CD14-positive monocyte (primary cell): Measurements from ENCODE around the gene ZNF20. TPM values are rescaled to one million over a fixed set of nuclear protein-coding genes. Genes with fewer than 3 reads are reported as not detected.

Experiments used
- DNase-seq, 3 donors: peaks; one replicate each; pipeline ENCODE4 v3.0.0-alpha.2; 2011 to 2022
- H2AFZ ChIP-seq: 2 replicates; pipeline ENCODE4 v1.6.0; 2012; ENCODE audit warnings: mild to moderate bottlenecking, low read depth, low read length, inconsistent platforms; ENCODE audit not compliant: insufficient read depth, poor library complexity, severe bottlenecking
- H3K27ac ChIP-seq, 2 donors: 1 replicate in 1 of 2; 2 replicates in 1 of 2; pipeline ENCODE4 v1.5.1; 2012 to 2013; ENCODE audit warnings: low read length in 2 of 2, control low read depth in 1 of 2, inconsistent platforms in 1 of 2, low read depth in 1 of 2, mild to moderate bottlenecking in 1 of 2
- H3K27me3 ChIP-seq, 2 donors: one replicate each; pipeline versions ENCODE4 v1.6.0 to v1.6.1; 2011 to 2013; ENCODE audit warnings: low read length in 2 of 2; ENCODE audit not compliant: control insufficient read depth in 2 of 2, insufficient read depth in 2 of 2
- H3K36me3 ChIP-seq, 2 donors: replicated peaks in 1 of 2; 1 replicate in 1 of 2; 2 replicates in 1 of 2; pipeline versions ENCODE4 v1.5.1 to v1.6.1; 2012 to 2013; ENCODE audit warnings: low read length in 2 of 2, control low read depth in 1 of 2, inconsistent platforms in 1 of 2, mild to moderate bottlenecking in 1 of 2; ENCODE audit not compliant: insufficient read depth in 2 of 2, control insufficient read depth in 1 of 2
- H3K4me1 ChIP-seq, 2 donors: 1 replicate in 1 of 2; 2 replicates in 1 of 2; pipeline versions ENCODE4 v1.5.1 to v1.6.1; 2012 to 2013; ENCODE audit warnings: low read length in 2 of 2, control low read depth in 1 of 2, inconsistent platforms in 1 of 2, mild to moderate bottlenecking in 1 of 2, moderate library complexity in 1 of 2; ENCODE audit not compliant: insufficient read depth in 2 of 2, control insufficient read depth in 1 of 2
- H3K4me2 ChIP-seq: replicated peaks from 2 replicates; pipeline ENCODE3; 2012; ENCODE audit warnings: low read length, moderate library complexity, mild to moderate bottlenecking; ENCODE audit not compliant: poor library complexity, severe bottlenecking; ENCODE audit errors: extremely low read depth
- H3K4me3 ChIP-seq, 3 experiments: fragments of 200-600 bp in 1 of 3; sonication (generic) in 1 of 3; replicated peaks in 1 of 3; 1 replicate in 2 of 3; 2 replicates in 1 of 3; pipeline ENCODE4 v1.5.1; 2011 to 2013; ENCODE audit warnings: low read length in 3 of 3, mild to moderate bottlenecking in 3 of 3, control low read depth in 2 of 3, low read depth in 2 of 3, inconsistent platforms in 1 of 3, moderate library complexity in 1 of 3
- H3K79me2 ChIP-seq: 2 replicates; pipeline ENCODE4 v1.6.0; 2012; ENCODE audit warnings: mild to moderate bottlenecking, control low read depth, inconsistent platforms, low read length, moderate library complexity; ENCODE audit not compliant: insufficient read depth
- H3K9ac ChIP-seq: 2 replicates; pipeline ENCODE4 v1.6.0; 2017; ENCODE audit warnings: low read length, mild to moderate bottlenecking; ENCODE audit not compliant: insufficient read depth, poor library complexity, severe bottlenecking
- H3K9me3 ChIP-seq, 2 donors: replicated peaks in 1 of 2; 1 replicate in 1 of 2; 2 replicates in 1 of 2; pipeline versions ENCODE4 v1.5.1 to v1.6.1; 2012 to 2013; ENCODE audit warnings: low read length in 2 of 2, control low read depth in 1 of 2; ENCODE audit not compliant: control insufficient read depth in 1 of 2, insufficient read depth in 1 of 2
- H4K20me1 ChIP-seq: 2 replicates; pipeline ENCODE4 v1.6.0; 2012; ENCODE audit warnings: mild to moderate bottlenecking, low read length, control low read depth, moderate library complexity; ENCODE audit not compliant: insufficient read depth
- H3K27ac Mint-ChIP-seq, 7 donors: one replicate each; pipeline ENCODE4 v1.8.0; 2020; ENCODE audit warnings: mild to moderate bottlenecking in 7 of 7, mixed read lengths in 7 of 7, moderate library complexity in 6 of 7, inconsistent platforms in 2 of 7
- H3K27me3 Mint-ChIP-seq, 3 donors: one replicate each; pipeline ENCODE4 v1.8.0; 2021 to 2022; ENCODE audit warnings: low read depth in 3 of 3, mild to moderate bottlenecking in 3 of 3, mixed read lengths in 3 of 3, moderate library complexity in 3 of 3, inconsistent platforms in 1 of 3
- H3K36me3 Mint-ChIP-seq, 2 donors: one replicate each; pipeline ENCODE4 v1.8.0; 2020; ENCODE audit warnings: mixed read lengths in 2 of 2, inconsistent platforms in 1 of 2, mild to moderate bottlenecking in 1 of 2
- H3K4me1 Mint-ChIP-seq: one replicate; pipeline ENCODE4 v1.8.0; 2020; ENCODE audit warnings: mild to moderate bottlenecking, mixed read lengths
- H3K4me3 Mint-ChIP-seq, 2 donors: one replicate each; pipeline ENCODE4 v1.8.0; 2020; ENCODE audit warnings: mild to moderate bottlenecking in 2 of 2, mixed read lengths in 2 of 2, moderate library complexity in 1 of 2
- H3K9me3 Mint-ChIP-seq, 7 donors: one replicate each; pipeline ENCODE4 v1.8.0; 2020 to 2022; ENCODE audit warnings: mixed read lengths in 7 of 7, mild to moderate bottlenecking in 6 of 7, moderate library complexity in 6 of 7, inconsistent platforms in 2 of 7
- WGBS: methylation state at CpG from one replicate; pipeline ENCODE4 v1.1.5; 2013; ENCODE audit warnings: missing lambda C conversion rate; ENCODE audit not compliant: insufficient coverage; 5-methylcytosine and 5-hydroxymethylcytosine counted together
- intact Hi-C, 2 donors: fragments of 100-400 bp; cut with micrococcal nuclease; formaldehyde crosslinking; loops; one replicate each; pipeline versions ENCODE4 v1.15.0 to v1.15.1; 2023
- polyA plus RNA-seq, 3 donors: library from polyadenylated mRNA; depleted of rRNA in 1 of 3; unstranded in 2 of 3; stranded (reverse) in 1 of 3; fragments of 300-500 nt in 2 of 3; fragments of >200 nt in 1 of 3; fragmentation: Illumina TruSeq in 2 of 3; gene quantifications; 1 replicate in 2 of 3; 2 replicates in 1 of 3; pipeline ENCODE4 v1.2.3, GENCODE V29; 2012 to 2021
- TF ChIP-seq, protein P1 (sequence below): fragments of 200-600 bp; IDR thresholded peaks from one replicate; pipeline ENCODE4 v1.8.0; 2022; ENCODE audit warnings: antibody characterized with exemption, mild to moderate bottlenecking

Gene ZNF20
- polyA plus RNA-seq, 3 donors, result 0.86 to 2.6 (median 1.3) TPM

DNA sequence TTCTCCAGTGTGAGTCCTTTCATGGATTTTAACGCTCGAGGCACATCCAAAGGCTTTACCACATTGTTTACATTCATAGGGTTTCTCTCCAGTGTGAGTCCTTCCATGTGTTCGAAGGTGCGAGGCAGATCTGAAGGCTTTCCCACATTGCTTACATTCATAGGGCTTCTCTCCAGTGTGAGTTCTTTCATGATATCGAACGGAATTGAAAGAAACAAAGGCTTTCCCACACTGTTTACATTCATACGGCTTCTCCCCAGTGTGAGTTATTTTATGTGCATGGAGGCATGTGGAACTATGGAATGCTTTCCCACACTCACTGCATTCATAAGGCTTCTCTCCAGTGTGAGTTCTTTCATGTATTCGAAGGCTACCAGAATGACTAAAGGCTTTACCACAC, 5.2 kb upstream of the ZNF20 start:
- intact Hi-C loops, result loop anchor here in 1 of 2 donors (10.0 kb wide), 1 partner anchor 351 kb away; the partner anchor contains the start of gene ZNF491
- H3K4me1 Mint-ChIP-seq, result peaks cover 11% of the 10 kb centered on the region
- peaks cover 7 to 25% of the 10 kb centered on the region in 2 donors for H3K36me3 ChIP-seq
- no peak overlapping the region for H3K4me3 ChIP-seq
- H2AFZ ChIP-seq, result no peak overlapping the region
- no peak overlapping the region for H3K4me3 Mint-ChIP-seq
- H3K27ac Mint-ChIP-seq, result no peak overlapping the region
- peaks cover 10 to 11% of the 10 kb centered on the region in 2 donors for H3K4me1 ChIP-seq
- 100% methylated on average over 2 of the region's 8 CpGs for WGBS
- peaks cover 23 to 43% (median 36%) of the 10 kb centered on the region in 7 donors for H3K9me3 Mint-ChIP-seq
- TF ChIP-seq, protein P1, sequence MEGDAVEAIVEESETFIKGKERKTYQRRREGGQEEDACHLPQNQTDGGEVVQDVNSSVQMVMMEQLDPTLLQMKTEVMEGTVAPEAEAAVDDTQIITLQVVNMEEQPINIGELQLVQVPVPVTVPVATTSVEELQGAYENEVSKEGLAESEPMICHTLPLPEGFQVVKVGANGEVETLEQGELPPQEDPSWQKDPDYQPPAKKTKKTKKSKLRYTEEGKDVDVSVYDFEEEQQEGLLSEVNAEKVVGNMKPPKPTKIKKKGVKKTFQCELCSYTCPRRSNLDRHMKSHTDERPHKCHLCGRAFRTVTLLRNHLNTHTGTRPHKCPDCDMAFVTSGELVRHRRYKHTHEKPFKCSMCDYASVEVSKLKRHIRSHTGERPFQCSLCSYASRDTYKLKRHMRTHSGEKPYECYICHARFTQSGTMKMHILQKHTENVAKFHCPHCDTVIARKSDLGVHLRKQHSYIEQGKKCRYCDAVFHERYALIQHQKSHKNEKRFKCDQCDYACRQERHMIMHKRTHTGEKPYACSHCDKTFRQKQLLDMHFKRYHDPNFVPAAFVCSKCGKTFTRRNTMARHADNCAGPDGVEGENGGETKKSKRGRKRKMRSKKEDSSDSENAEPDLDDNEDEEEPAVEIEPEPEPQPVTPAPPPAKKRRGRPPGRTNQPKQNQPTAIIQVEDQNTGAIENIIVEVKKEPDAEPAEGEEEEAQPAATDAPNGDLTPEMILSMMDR, result no peak
- H3K27ac ChIP-seq, result no peak overlapping the region
- H3K79me2 ChIP-seq, result no peaks in the 10 kb centered on the region
- no peaks in the 10 kb centered on the region for H4K20me1 ChIP-seq
- H3K27me3 ChIP-seq, result no peaks in the 10 kb centered on the region
- DNase-seq, result no peak
- H3K4me2 ChIP-seq, result no peak overlapping the region
- H3K36me3 Mint-ChIP-seq, result peaks cover 22 to 31% of the 10 kb centered on the region in 2 donors
- no peaks in the 10 kb centered on the region for H3K27me3 Mint-ChIP-seq
- H3K9ac ChIP-seq, result no peak overlapping the region
- H3K9me3 ChIP-seq, result peaks cover 21 to 24% of the 10 kb centered on the region in 2 donors

DNA sequence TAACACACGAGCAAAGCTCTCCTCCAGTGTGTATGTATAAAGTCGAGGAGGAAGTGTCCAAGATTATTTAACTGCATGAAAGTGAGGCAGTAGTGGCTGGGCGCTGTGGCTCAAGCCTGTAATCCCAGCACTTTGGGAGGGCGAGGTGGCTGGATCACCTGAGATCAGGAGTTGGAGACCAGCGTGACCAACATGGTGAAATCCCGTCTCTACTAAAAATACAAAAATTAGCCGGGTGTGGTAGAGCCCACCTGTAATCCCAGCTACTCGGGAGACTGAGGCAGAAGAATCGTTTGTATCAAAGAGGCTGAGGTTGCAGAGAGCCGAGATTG, 1.2 kb upstream of the ZNF20 start:
- H3K4me3 ChIP-seq, result peak overlapping the region in 1 of 3 experiments; percentile 93
- peaks cover 15 to 17% of the 10 kb centered on the region in 2 donors for H3K9me3 ChIP-seq
- H3K4me1 ChIP-seq, result peaks cover 23 to 25% of the 10 kb centered on the region in 2 donors
- Mint-ChIP-seq H3K36me3 (peaks cover 20 to 25% of the 10 kb centered on the region in 2 donors), H3K4me3 (peak overlapping the region in 1 of 2 donors; percentile 97), H3K4me1 (peaks cover 36% of the 10 kb centered on the region), H3K27ac (peak overlapping the region in 1 of 7 donors; percentile 36), H3K9me3 (peaks cover 11 to 26% (median 22%) of the 10 kb centered on the region in 7 donors), H3K27me3 (peaks cover 0 to 3% (median 1%) of the 10 kb centered on the region in 3 donors)
- no peaks in the 10 kb centered on the region for H3K27me3 ChIP-seq
- no peak overlapping the region for H2AFZ ChIP-seq
- TF ChIP-seq, protein P1, result peak; percentile 58
- H4K20me1 ChIP-seq, result peaks cover 5% of the 10 kb centered on the region
- WGBS, result 73% methylated on average over 4 of the region's 10 CpGs
- no peak for DNase-seq
- peaks cover 16% of the 10 kb centered on the region for H3K79me2 ChIP-seq
- no peak overlapping the region for H3K9ac ChIP-seq
- intact Hi-C loops, result loop anchor here (1.0 to 10.0 kb wide), 9 partner anchors 49 to 347 kb away; partner anchors contain the start of genes ZNF491 (in 2 of the 2), ZNF440 (in 1 of the 2) and ZNF763 (in 1 of the 2)
- H3K4me2 ChIP-seq, result peak overlapping the region; percentile 91
- peaks cover 12 to 26% of the 10 kb centered on the region in 2 donors for H3K36me3 ChIP-seq
- H3K27ac ChIP-seq, result no peak overlapping the region
